PC-3 (cell line): ENCODE measurements around the gene OXGR1. TPM values are rescaled to one million over a fixed set of nuclear protein-coding genes. Genes with fewer than 3 reads are reported as not detected.
A peak's percentile ranks its signal among the peaks of the same experiment; 100 is the strongest.

Experiments
- ATAC-seq: fragments of 200-7000 bp; cut with Tn5 transposase; 2 replicates; pipeline ENCODE4 v1.9.1; 2020; ENCODE audit warnings: mild to moderate bottlenecking, moderate library complexity
- BruUV-seq: library from RNA; stranded (reverse); fragments of 400-500 nt; replicated peaks from 2 replicates; lab custom pipeline; 2021; lab: Mats Ljungman, UMichigan
- CTCF ChIA-PET: fragments of 300-600 bp; sonication (Branson Sonifier 250); formaldehyde crosslinking; loops from one replicate; lab custom pipeline; 2022; ENCODE audit warnings: antibody characterized with exemption; lab: Charles Lee
- POLR2A ChIA-PET: fragments of 300-600 bp; sonication (Branson Sonifier 250); formaldehyde crosslinking; loops from one replicate; lab custom pipeline; 2022; ENCODE audit warnings: antibody characterized with exemption; ENCODE audit not compliant: unreplicated experiment; lab: Charles Lee
- DNase-seq: peaks from one replicate; pipeline ENCODE4 v3.0.0-alpha.2; 2015
- H2AFZ ChIP-seq: fragments of 300-600 bp; sonication (generic); 2 replicates; pipeline ENCODE4 v1.6.0; 2016; ENCODE audit warnings: antibody characterized with exemption, low read length
- H3F3A ChIP-seq: fragments of 300-600 bp; sonication (generic); one replicate; pipeline ENCODE4 v1.6.0; 2017; ENCODE audit warnings: antibody characterized with exemption, low read length, control low read depth, mild to moderate bottlenecking; ENCODE audit not compliant: unreplicated experiment
- H3K27ac ChIP-seq: fragments of 300-600 bp; sonication (generic); 2 replicates; pipeline ENCODE4 v1.5.1; 2016; ENCODE audit warnings: mild to moderate bottlenecking, low read length
- H3K27me3 ChIP-seq: fragments of 300-600 bp; sonication (generic); 2 replicates; pipeline ENCODE4 v1.6.1; 2016; ENCODE audit warnings: low read length, mixed read lengths
- H3K36me3 ChIP-seq: fragments of 300-600 bp; sonication (generic); 2 replicates; pipeline ENCODE4 v1.6.1; 2016; ENCODE audit warnings: low read depth, mixed run types, low read length, mixed read lengths
- H3K4me1 ChIP-seq: fragments of 300-600 bp; sonication (generic); 2 replicates; pipeline ENCODE4 v1.5.1; 2016; ENCODE audit warnings: low read length; ENCODE audit not compliant: insufficient read depth
- H3K4me2 ChIP-seq: fragments of 300-600 bp; sonication (generic); 2 replicates; pipeline ENCODE4 v1.6.0; 2016; ENCODE audit warnings: low read length
- H3K4me3 ChIP-seq: fragments of 300-600 bp; sonication (generic); 2 replicates; pipeline ENCODE4 v1.5.1; 2016; ENCODE audit warnings: mild to moderate bottlenecking, low read length, mixed read lengths
- H3K79me2 ChIP-seq: fragments of 300-600 bp; sonication (generic); 2 replicates; pipeline ENCODE4 v1.6.1; 2017; ENCODE audit warnings: low read length, mixed read lengths
- H3K9ac ChIP-seq: fragments of 300-600 bp; sonication (generic); 2 replicates; pipeline ENCODE4 v1.6.0; 2016; ENCODE audit warnings: mild to moderate bottlenecking, low read length
- H3K9me2 ChIP-seq: fragments of 300-600 bp; sonication (generic); replicated peaks from 2 replicates; pipeline ENCODE4 v1.6.1; 2016; ENCODE audit warnings: mixed run types, low read length, mixed read lengths
- H3K9me3 ChIP-seq: fragments of 300-600 bp; sonication (generic); 2 replicates; pipeline ENCODE4 v1.6.1; 2016; ENCODE audit warnings: low read length, mixed read lengths
- H4K20me1 ChIP-seq: fragments of 300-600 bp; sonication (generic); 2 replicates; pipeline ENCODE4 v1.6.1; 2016; ENCODE audit warnings: low read length, mixed read lengths
- EZH2 ChIP-seq: fragments of 300-600 bp; sonication (generic); IDR thresholded peaks from one replicate; pipeline ENCODE4 v1.6.1; 2017; ENCODE audit warnings: antibody characterized with exemption, mild to moderate bottlenecking, low read length; ENCODE audit not compliant: unreplicated experiment
- EZH2phosphoT487 ChIP-seq: fragments of 300-600 bp; sonication (generic); IDR thresholded peaks from 2 replicates; pipeline ENCODE4 v1.6.1; 2018; ENCODE audit warnings: mild to moderate bottlenecking, antibody characterized with exemption, low read length, borderline replicate concordance
- intact Hi-C: fragments of 100-400 bp; cut with micrococcal nuclease; formaldehyde crosslinking; loops from 2 replicates; pipeline ENCODE4 v1.9.0; 2023
- total RNA-seq: library from RNA; depleted of rRNA; stranded (reverse); fragments of >200 nt; gene quantifications from 2 replicates; pipeline ENCODE4 v1.2.3, GENCODE V29; 2014
- TF ChIP-seq, protein P1 (sequence below): fragments of 300-600 bp; sonication (generic); conservative IDR thresholded peaks from 2 replicates; pipeline ENCODE4 v1.5.1; 2017; ENCODE audit warnings: antibody characterized with exemption, low read depth, mild to moderate bottlenecking, low read length

Gene OXGR1
- total RNA-seq, 1 experiment from 2014 or later: not detected

GRCh38 chr13:96966415-96967102 is 27.7 kb downstream of the OXGR1 start:
- Histone ChIP-seq H3K36me3 (no peaks in the 10 kb centered on the region), H3F3A (no peaks in the 10 kb centered on the region), H3K79me2 (no peaks in the 10 kb centered on the region), H3K27me3 (0 out of 2 replicates have a peak, but pooled peaks cover 8% of the 10 kb centered on the region), H3K4me1 (no peaks in the 10 kb centered on the region), H3K9me2 (no peaks in the 10 kb centered on the region), H2AFZ (no peak overlapping the region), H4K20me1 (no peaks in the 10 kb centered on the region), H3K9me3 (no peaks in the 10 kb centered on the region), H3K27ac (no peak overlapping the region), H3K4me2 (no peak overlapping the region), H3K4me3 (no peak overlapping the region), H3K9ac (no peak overlapping the region)
- ChIA-PET CTCF (interaction anchor here (1.6 to 2.1 kb wide), 2 partner anchors 144 to 947 kb away, joined by 3 to 5 read pairs; no protein-coding TSS in a partner anchor), POLR2A (no interaction called here)
- TF ChIP-seq EZH2phosphoT487 (no peak), EZH2 (no peak)
- TF ChIP-seq, protein P1, sequence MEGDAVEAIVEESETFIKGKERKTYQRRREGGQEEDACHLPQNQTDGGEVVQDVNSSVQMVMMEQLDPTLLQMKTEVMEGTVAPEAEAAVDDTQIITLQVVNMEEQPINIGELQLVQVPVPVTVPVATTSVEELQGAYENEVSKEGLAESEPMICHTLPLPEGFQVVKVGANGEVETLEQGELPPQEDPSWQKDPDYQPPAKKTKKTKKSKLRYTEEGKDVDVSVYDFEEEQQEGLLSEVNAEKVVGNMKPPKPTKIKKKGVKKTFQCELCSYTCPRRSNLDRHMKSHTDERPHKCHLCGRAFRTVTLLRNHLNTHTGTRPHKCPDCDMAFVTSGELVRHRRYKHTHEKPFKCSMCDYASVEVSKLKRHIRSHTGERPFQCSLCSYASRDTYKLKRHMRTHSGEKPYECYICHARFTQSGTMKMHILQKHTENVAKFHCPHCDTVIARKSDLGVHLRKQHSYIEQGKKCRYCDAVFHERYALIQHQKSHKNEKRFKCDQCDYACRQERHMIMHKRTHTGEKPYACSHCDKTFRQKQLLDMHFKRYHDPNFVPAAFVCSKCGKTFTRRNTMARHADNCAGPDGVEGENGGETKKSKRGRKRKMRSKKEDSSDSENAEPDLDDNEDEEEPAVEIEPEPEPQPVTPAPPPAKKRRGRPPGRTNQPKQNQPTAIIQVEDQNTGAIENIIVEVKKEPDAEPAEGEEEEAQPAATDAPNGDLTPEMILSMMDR: no peak
- BruUV-seq: no TSS peak
- intact Hi-C loops: no loop called here
- ATAC-seq (no peak), DNase-seq (no peak)

GRCh38 chr13:96963786-96964475 is 30.3 kb downstream of the OXGR1 start:
- Histone ChIP-seq H3K79me2 (no peaks in the 10 kb centered on the region), H3K4me2 (no peak overlapping the region), H3K9me2 (no peaks in the 10 kb centered on the region), H3K27me3 (0 out of 2 replicates have a peak, but pooled peaks cover 13% of the 10 kb centered on the region), H3K4me1 (no peaks in the 10 kb centered on the region), H3K27ac (no peak overlapping the region), H3K36me3 (no peaks in the 10 kb centered on the region), H3F3A (no peaks in the 10 kb centered on the region), H4K20me1 (no peaks in the 10 kb centered on the region), H2AFZ (no peak overlapping the region), H3K4me3 (no peak overlapping the region), H3K9me3 (no peaks in the 10 kb centered on the region), H3K9ac (no peak overlapping the region)
- TF ChIP-seq, protein P1: peak; percentile 45
- no peak for TF ChIP-seq EZH2phosphoT487
- no peak for TF ChIP-seq EZH2
- no TSS peak for BruUV-seq
- POLR2A ChIA-PET: no interaction called here
- intact Hi-C loops: no loop called here
- DNase-seq: peak; percentile 24
- CTCF ChIA-PET: no interaction called here
- ATAC-seq: no peak

- Histone ChIP-seq H4K20me1 (no peaks in the 10 kb centered on the region), H3K36me3 (no peaks in the 10 kb centered on the region), H3K27ac (no peak overlapping the region), H3K9me3 (no peaks in the 10 kb centered on the region), H2AFZ (no peak overlapping the region), H3K9ac (no peak overlapping the region), H3K27me3 (peaks cover 21% of the 10 kb centered on the region), H3F3A (no peaks in the 10 kb centered on the region), H3K4me3 (no peak overlapping the region), H3K4me1 (no peaks in the 10 kb centered on the region), H3K4me2 (no peak overlapping the region), H3K9me2 (no peaks in the 10 kb centered on the region), H3K79me2 (no peaks in the 10 kb centered on the region)
- intact Hi-C loops: no loop called here
- CTCF ChIA-PET: no interaction called here
- POLR2A ChIA-PET: no interaction called here
- BruUV-seq: no TSS peak
- no peak for TF ChIP-seq EZH2phosphoT487
- TF ChIP-seq, protein P1: no peak
- no peak for TF ChIP-seq EZH2
- ATAC-seq (no peak), DNase-seq (no peak)
Observed at GRCh38 chr13:96960379-96960778, 33.9 kb downstream of the OXGR1 start.
